ENCODE results near the gene ABHD17C.

ABHD17C gene

DNA sequence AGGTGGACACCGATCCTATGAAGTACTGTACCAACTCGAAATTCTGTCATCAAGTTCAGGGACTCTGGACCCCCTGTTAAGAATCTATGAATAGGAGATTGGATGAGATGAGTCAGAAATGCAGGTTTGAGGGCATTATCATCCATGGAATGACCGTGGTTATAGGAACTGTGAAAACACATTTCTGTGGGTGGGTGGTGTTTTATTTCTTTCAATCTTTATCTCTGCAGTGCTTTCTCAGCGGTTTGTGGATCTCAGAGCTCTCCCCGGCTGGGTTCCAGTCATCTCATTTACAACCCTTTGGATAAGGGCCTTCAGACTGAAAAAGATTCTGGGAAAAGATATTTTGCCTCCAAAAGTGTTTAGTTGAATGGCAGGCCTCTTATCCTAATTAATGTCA is 5.4 kb upstream of the ABHD17C start:
- DNase-seq (ENCODE audit: low spot score) = no peak

DNA sequence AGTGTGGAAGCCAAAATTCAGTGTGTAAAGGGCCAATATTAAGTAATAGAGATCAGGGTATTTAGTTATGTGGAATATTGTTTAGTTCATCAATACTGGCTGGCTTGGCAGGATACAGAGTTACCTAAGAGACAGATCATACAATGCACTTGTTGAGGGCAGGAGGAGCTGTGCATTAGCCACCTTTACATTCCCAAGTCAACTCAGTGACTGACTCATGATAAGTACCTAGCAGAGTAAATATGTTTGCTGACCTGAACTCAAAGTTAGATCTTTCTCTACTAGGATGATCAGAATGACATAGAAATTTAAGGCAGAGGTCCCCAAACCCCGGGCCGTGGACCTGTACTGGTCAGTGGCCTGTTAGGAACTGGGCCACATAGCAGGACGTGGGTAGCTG is 3.5 kb upstream of the ABHD17C start:
- no peak for DNase-seq (ENCODE audit: low spot score)

DNA sequence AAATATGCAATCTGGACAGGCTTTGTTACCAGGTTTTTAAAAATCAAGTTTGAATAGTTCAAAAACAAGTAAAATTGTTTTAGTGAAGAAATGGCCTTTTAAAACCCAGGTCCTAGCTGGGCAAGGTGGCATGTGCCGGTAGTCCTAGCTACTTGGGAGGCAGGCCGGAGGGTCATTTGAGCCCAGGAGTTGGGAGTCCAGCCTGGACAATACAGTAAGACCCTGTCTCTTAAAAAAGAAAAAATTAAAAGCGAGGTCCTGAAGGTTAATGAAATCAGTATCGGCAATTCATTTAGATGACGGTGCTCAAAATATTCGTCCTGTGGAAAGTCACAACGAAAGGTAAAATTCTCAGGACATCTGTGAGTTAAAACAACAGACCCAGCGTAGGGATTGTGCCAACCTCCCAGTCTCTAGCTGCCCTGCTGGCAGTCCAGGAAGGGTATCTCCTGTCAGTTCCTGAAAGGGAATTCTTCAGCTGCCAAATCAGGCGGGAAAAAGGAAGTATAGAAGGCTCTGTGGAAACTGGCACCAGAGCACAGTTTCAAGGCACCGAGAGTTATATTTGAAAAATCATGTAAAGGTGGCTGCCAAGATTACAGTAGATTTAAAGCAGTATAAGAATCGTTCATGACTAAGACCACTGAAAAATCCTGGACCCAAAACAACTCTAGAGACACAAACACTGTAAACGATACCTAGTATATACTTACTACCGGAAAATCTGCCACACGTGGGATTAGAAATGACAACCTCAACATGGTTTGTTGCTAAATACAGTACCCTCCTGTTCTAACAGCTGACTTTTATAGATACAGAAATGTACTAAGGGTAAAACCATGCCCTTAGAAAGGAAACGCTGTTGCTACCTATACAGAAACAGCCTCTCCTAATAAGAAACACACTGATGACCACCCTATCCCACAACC is 1.2 kb upstream of the ABHD17C start:
- DNase-seq (ENCODE audit: low spot score) = peak; percentile 36

DNA sequence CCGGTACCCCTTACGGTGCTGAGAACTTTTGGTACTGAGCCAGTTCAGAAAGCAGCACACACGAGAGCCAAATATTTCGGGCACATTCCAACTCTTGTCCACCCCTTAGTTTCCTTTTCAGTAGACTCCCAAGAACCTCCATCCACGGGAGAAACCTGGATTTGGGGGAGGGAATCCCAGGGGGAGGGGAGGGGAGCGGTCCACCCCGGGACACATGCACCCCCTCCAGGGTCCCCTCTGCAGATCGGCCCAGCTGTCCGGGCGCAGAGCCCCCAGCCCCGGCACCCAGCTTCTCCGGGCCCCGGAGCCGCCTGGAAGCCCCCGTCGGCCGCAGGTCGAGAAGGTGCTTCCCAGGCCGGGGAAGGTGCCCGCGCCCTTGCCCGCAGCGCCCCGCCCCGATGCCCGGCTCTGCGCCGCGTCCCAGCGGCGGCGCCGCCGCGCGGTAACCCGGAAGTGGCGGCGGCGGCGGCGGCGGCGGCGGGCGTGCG is 455 bp upstream of the ABHD17C start:
- no peak for DNase-seq (ENCODE audit: low spot score)

DNA sequence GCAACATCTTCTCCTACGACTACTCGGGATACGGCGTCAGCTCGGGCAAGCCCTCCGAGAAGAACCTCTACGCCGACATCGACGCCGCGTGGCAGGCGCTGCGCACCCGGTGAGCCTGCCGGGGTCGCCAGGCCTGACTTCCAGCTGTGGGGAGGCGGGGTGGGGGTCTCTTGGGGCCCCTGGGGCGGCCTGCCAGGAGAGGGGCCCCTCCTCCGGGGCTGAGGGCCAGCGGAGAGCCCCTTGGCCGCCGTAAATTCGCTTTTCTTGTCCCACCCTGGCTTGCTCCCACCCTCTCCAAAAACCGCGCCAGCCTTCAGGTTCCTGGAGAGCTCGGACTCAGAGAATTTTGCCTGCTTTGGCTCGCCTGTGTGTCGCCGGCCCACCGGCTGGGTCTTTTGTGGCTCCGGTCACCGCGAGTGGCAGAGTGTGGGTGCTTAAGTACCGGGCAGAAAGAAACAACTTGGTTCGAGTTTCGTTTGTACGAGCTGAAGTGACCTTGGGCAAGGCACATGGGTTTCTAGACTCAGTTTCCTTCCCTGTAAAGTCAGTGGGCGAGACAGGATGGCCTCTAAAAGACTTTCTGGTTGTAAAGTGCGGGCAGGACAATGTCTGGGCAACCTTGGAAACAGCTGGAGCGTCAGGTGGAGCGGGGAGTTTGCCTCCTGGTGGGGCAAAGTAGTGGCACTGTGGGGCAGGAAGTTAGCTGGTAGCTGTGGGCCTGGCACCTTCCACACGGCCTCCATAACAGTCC is 976 bp downstream of the ABHD17C start:
- no peak for DNase-seq (ENCODE audit: low spot score)

DNA sequence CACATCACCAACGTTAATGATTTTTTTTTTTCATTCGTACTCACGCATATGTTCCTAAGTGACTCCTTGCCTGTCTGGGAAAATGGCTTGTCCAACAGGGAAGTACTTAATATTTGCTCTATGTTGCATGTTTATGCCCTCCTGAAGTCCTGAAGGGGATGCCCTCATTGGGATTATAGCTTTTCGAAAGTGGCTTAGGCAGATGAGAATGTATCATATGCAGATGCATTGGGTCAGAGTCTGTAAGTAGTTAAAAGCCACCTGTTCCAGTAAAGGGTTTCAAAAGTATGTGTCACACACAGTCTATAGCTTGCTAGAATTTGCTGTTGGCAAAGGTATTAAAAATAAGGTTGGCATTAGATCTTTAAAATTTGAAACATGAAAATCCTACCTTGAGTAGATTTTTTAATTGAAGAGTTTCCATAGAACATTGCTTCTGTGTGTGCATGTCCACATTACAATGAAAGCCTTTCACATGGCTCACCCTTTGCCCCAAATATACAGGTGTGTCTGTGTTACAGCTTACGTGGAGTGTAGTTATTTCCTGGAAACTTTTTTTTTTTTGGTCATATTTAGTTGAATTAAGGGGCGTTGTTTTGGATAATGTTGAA is 2.1 kb downstream of the ABHD17C start:
- no peak for DNase-seq (ENCODE audit: low spot score)

DNA sequence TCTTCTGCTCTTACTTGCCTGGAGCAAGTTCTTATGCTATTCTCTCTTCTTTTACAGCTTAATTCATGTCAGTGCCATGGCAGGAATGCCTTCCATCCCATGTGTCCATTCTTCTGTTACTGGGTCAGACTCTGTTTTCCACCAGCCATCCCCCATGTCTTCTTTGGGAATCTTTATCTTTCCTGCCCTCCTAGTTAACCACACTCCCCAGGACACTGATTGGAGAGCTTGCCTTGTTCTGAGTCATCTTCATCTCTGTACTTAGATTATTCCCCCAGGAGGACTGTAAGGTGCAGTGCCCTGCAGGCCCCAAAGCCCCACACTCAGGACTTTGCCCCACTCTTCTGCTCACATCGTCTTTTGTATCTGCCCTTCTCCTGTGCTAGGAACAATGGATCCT is 3.6 kb downstream of the ABHD17C start:
- no peak for DNase-seq (ENCODE audit: low spot score)

DNA sequence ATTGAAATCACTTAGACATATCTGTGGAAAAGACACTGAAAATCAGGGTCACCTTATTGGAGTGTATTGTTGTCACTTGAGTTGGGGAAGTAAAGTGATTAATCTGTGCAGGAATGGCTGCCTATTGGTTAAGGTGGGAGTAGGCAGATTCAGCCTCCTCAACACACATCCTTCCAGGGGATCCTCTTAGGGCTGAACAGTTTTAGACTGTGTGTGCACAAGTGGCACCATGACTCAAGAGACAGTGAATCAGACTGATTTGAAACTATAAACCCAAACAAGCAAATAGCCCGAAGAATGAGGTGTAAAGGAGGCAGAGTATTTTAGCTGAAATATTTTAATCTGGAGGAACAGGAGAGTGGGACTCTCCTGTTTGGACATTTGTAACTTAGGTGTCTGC is 4.9 kb downstream of the ABHD17C start:
- no peak for DNase-seq (ENCODE audit: low spot score)

DNA sequence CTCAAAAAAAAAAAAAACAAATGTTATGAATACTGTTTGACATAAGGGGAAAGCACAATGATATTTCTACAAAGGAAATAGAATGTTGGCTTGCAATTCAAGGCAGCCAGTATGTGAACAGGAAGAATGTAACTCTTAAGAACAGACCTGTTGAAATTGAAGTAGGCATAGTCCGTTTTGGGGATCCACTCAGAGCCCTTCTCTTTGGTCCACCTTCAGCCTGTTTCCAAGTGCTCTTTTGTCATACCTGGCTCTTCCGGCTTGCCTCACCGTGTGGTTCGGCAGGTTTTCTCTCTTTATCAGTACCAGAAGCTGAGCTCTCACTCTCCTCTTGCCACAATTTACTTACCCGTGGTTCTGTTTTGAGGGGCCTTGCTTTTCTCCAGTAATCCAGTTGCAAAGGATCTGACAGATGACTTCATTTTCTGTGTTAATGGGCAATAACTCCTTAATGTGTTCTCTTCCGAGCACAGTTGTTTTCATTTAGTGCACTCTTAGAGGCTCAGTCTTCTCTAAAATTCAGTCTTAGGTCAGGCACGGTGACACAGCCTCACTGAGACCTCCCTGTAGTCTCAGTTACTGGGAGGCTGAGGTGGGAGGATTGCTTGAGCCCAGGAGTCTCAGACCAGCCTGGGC is 6.7 kb downstream of the ABHD17C start:
- DNase-seq (ENCODE audit: low spot score) = no peak

DNA sequence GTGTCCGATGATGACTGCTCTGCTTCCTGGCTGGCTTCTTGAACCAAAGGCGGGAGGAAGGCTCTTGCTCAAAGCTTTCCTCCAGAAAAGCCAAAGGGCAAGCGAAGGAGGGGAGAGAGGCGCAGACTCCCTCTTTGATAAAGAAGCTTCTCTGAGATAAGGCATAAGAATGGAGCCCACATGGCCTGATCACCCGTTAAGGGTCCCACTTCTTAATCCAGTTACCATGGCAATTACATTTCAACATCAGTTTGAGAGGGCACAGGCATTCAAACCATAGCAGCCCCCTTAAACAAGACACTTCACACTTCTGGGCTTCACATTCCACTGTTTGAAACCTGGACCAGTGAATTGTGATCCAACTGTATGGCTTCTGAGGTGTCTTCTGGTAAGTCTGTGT is 8.0 kb downstream of the ABHD17C start:
- DNase-seq (ENCODE audit: low spot score) = no peak

DNA sequence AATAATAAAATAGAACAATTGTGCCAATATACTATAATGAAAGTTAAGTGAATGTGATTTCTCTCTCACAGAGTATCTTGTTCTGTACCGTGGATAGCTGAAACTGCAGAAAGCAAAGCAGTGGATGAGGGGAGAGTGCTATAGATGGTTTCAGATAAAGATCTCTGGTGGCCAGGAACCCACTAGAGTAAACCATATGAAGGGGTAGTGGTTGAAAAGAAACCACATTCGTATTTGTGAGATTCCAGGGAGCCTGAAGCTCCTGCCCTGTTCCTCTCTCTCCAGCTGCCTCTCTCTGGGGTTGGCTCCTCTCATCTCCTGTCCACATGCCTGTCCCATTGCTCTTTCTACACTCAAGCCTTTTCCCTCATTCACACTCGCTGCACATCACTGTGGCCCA is 8.9 kb downstream of the ABHD17C start:
- no peak for DNase-seq (ENCODE audit: low spot score)

DNA sequence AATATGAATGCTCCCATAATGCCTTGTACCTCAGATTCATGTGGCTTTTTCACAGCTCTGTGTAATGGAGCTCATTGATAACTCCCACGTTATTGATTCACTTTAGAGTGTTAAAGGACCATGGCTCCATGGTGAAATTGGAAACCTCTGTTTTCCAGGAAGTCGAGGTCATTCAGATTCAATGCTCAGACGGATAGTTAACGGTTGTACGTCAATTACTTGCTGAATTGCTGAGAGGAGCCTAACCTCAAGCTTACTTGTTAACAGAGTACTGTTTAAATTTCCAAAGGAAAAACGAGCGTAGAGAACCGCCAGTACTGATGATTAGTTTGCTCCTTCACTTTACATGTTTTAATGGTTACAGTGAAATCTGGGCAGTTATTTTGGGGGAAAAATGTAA is 11.1 kb downstream of the ABHD17C start:
- DNase-seq (ENCODE audit: low spot score) = no peak

DNA sequence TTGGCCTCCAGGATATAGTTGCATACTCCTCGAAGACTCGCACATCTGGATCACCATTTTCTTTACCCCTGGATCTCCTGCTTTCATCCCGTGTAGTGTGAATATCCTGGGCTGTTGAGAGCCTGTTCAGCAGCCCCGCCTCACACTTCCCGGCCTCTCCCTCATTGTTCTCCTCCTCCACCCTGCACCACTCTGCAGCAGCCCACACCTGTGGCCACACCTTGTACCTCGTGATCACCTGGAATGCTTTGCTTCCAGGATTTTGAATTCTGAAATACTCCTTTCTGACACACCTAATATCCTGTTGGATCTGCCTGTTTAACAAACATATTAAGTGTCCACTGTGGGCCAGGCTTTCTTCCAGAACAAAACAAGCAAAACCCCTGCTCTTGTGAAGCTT is 14.4 kb downstream of the ABHD17C start:
- DNase-seq (ENCODE audit: low spot score) = no peak

DNA sequence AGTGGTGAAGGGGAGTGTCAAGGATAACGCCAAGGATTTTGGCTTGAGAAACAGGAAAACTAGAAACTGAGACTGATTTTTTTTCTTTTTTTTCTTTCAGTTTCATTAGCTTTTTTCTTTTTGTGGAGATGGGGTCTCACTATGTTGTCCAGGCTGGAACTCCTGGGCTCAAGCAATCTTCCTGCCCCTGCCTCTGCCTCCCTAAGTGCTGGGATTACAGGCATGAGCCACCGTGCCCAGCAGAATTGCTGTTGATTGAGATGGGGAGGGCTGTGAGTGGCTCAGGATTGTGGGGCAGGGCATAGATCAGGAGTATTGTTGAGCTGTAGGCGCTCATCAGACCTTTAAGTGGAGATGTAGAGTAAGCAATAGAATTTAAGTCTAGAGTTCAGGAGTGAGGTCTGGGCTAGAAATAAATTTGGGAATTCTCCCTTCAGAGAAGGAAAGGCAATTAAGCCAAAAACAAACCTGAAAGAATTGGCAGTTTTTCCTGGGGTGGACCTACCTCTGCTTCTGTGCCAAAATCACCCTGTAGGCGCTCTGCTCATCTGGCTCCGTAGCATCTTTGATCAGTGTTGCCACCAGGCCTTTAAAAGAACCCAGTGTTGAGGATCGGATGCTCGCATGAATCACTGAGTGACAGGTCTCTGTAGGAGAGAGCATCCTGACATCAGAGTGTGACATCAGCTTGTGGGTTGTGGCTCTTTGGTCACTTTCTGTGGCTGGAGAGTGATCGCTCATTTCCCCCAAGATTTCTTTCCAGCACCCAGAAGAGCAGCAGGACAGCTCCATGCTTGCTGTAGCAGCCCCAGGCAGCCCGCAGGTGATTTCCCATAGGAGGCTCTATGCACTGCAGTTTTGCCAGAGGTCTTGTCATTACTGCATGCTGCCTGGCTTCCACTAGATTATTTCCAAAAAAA is 15.8 kb downstream of the ABHD17C start:
- DNase-seq (ENCODE audit: low spot score) = no peak

DNA sequence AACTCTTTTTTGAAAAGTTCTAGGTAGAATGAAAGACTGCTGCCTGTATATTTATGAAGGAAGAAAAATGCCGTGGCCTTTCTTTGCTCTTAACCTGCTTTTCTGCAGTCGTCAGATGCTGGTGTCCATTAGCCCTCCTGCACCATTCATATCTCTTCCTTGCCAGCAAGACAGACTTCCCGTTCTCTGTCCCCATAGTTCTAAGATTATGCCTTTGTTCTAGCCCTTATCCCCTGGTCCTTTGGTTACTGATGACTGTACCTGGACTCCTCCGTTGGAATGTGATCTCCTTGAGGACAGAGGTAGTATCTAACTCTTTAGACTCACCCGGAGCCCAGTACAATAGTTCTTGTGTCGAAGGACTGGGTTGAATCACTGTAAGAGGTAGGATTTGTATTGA is 16.8 kb downstream of the ABHD17C start:
- DNase-seq (ENCODE audit: low spot score) = no peak

DNA sequence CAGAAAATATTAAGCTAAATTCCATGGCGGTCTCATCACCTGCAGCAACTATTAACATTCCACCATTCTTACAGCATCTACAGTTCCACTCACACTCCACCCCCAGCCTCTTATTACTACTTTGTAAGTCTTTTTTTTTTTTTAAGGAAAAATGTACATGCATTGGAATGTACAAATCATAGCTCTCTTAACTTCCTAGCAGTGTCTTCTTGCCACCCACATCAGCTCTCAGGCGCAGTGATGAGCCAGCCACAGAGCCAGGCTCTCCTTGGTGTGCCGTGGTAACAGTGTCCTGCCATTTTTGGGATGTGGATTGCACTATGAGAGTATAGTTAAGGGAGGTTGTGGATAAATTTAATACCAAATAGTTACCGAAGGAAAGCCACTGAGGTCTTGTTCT is 17.8 kb downstream of the ABHD17C start:
- no peak for DNase-seq (ENCODE audit: low spot score)

DNA sequence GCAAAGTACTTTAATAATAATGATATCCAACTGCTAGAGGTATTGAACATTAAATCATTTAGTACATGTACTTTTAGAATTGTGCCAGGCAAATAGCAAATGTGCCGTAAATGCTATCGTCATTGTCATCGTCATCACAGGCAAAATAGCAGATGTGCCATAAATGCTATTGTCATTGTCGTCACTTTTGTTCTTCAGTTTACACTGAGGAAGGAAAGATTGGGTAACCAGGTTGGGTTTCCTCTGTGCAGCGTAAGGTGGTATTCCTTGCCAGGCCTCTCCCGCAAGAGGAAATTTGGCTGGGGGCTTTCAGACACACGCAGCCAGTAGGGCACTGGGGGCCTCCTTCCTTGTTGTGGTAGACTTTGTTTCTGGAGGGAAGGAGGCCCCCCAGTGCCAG is 26.4 kb downstream of the ABHD17C start:
- DNase-seq (ENCODE audit: low spot score) = no peak

DNA sequence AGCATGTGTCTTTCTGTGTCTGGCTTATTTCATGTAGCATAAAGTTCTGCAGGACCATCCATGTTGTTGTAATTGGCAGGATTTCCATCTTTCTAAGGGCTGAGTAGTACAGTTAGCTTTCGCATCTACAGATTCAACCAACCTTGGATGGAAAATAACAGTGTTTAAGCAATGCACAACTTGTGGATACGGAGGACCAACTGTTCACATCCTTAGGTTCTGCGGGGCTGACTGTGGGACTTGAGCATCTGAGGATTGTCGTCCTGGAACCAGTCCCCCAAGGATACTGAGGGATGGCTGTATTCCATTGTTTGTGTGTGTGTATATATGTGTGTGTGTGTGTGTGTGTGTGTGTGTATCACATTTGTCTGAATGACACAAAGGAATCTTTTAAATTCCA is 27.7 kb downstream of the ABHD17C start:
- DNase-seq (ENCODE audit: low spot score) = no peak

DNA sequence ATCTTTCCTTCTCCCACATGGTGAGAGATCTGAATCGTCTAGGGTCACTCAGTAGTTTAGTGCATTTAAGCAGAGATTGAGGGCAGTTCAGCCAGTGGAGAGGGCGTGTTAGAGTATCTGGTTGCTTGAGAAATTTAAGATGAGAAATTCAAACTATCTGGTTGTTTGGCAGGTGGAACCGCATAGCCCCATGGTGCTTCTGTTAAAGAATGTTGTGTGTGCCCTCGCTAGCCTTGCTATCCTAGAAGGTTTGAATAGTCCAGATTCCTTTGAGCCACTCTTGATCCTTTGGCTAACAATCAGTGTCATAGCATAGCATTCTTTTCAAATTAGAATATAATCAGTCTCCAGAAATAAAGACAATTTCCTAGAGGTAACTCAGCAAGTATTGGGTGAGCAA is 32.1 kb downstream of the ABHD17C start:
- no peak for DNase-seq (ENCODE audit: low spot score)

DNA sequence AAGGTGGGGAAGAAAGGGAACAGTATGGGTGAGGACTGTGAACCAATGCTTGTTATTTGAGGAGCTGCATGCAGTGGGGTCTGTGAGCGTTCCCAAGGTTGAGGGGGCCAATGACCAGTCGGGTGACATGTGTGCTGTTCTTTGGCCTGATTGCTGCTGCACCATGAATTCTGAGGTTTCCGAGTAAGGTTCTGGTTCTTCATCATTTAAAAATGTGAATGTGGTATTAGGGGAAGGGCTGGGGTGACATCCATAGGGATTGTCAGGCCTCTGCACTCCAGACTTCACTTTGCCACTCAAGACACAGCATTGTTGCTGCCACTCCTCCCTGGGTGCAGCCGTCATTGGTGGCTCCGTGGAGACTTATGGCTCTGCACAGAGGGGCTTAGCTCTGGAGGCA is 32.5 kb downstream of the ABHD17C start:
- DNase-seq (ENCODE audit: low spot score) = no peak

DNA sequence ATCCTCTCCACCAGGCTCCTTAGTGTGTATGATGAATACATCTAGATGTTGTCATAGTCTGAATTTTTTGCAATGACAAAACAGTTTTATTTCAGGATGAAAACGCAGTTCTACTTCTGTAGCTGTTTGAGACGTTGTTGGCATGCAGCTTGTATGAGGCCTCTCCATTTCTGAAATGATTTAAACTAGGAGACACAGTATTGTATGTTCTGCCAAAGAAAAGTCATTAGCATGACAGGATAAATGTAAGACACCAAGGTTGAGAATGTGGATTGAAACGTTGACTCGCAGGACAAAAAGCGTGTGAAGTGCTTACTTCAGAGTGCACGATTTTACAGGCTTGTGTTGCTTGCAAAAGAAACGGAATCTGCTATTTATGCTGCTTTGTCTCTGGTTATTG is 35.3 kb downstream of the ABHD17C start:
- no peak for DNase-seq (ENCODE audit: low spot score)
